ENCODE results near the gene DYNLL2.

- TF ChIP-seq CTCF (IDR thresholded peaks at IDR 0.05) = no peak
- no peak for TF ChIP-seq POLR2A (IDR thresholded peaks at IDR 0.05)
These were observed 37.1 kb downstream of the DYNLL2 start for GRCh38 chr17:58120195-58120822.

Measured in uterus (tissue), 2 donors.